HG03457 (cell line): ENCODE results near the gene GSTO1.
"Not testable (repeated sequence)": the region's sequence is repeated elsewhere in the genome, so short reads cannot be mapped to it uniquely, and the experiment has no call there.

Experiments used
- ATAC-seq: cut with Tn5 transposase; IDR thresholded peaks from one replicate; pipeline ENCODE4 v1.9.1; 2021; ENCODE audit warnings: moderate number of reproducible peaks; ENCODE audit not compliant: unreplicated experiment

GSTO1 gene

GRCh38 chr10:104254493-104255310 lies at the start of gene GSTO1:
GSTO1 (plus strand) TSS chr10:104254892; CDS start chr10:104254929, 37 bp downstream.
- ATAC-seq = peak; percentile 51

- ATAC-seq = no peak
Measured at GRCh38 chr10:104208730-104209129, 46.0 kb upstream of the GSTO1 start.

GRCh38 chr10:104209575-104210198 lies 45.0 kb upstream of the GSTO1 start:
- no peak for ATAC-seq

GRCh38 chr10:104216631-104217030 lies 38.1 kb upstream of the GSTO1 start:
- ATAC-seq = no peak

GRCh38 chr10:104218751-104219150 lies 35.9 kb upstream of the GSTO1 start:
- no peak for ATAC-seq

- no peak for ATAC-seq
Measured at GRCh38 chr10:104220522-104220921, 34.2 kb upstream of the GSTO1 start.

- no peak for ATAC-seq
Measured at GRCh38 chr10:104223304-104223703, 31.4 kb upstream of the GSTO1 start.

GRCh38 chr10:104230490-104230889 lies 24.2 kb upstream of the GSTO1 start:
- ATAC-seq = no peak

DNA sequence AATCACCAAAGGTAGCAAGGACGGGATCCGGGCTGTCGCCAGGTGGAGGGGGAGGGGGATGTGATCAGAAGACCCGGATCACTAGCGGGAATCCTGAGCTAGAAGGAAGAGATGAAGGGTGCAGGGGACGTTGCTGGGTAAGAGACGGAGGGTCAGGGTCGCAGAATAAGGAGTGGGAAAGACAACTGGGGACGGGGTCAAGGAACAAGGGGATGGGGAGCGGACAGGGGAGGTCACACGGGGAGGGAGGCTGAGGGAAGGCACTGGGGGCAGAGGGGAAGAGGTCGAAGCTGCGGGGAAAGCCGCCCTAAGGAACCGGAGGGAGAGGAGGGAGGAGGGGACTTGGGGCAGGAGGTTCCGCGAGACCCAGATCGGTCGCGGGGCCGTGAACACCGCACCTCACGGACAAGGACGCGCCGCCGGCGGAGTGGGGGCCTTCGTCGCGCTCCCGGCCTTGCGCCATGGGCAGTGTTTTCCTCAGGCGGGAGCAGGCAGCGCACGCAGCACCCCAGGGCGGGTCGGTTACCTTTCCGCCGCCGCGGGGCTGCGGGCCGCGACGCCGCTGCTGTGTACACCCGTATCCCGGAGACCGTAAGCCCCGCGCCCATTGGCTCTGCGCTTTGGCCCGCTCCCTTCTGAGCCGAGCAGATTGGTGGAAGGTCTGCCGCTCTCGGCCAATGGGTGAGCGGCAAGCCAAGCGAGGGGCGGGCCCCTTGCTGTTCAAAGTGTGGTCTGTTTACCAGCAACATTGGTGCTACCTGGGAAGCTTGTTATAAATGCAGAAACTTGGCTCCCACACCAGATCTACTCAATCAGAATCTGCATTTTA lies 22.7 kb upstream of the GSTO1 start, which contains the start of gene CFAP43:
Gene CFAP43 (minus strand): TSS at position 581 of the 829 bp plus-strand sequence. CDS start 118 bp downstream, at position 463.
- peak; percentile 100 for ATAC-seq

DNA sequence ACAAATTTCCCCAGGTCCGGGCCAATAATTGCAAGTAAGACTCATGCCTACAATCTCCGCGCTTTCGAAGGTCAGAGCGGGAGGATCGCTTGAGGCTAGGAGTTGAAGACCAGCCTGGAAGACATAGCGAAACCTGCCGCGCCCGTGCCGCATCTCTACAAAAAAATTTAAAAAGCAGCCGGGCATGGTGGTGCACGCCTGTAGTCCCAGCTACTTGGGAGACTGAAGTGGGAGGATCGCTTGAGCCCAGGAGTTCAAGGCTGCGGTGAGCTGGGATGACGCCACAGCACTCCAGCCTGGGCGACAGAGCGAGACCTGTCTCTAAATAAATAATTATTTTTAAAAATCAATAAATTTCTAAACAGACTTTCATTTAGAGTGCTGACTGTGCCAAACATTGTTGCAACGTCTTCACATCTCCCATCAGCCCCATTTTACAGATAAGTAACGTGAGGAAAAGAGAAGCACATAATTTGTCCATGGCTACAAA lies 22.0 kb upstream of the GSTO1 start:
- peak; percentile 11 for ATAC-seq

- no peak for ATAC-seq
Measured at GRCh38 chr10:104233817-104234216, 20.9 kb upstream of the GSTO1 start.

DNA sequence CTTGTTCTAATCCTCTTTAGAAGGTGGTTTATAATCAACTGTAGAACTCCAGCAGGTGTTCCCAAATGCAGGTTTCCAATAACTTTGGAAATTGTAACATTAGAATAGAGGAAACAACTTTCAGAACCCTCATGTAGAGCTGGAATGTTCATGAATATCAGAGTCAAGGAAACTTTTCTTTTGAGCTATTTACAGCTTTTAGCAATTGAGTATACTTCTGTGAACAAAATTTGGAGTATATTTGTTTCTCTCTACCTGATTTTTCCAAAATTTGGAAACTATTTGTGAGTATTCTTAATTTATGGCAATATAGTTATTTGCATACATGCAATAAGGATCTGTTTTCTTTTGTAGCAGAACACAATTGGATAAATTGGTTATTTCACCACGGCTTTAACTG lies 19.8 kb upstream of the GSTO1 start:
- no peak for ATAC-seq

DNA sequence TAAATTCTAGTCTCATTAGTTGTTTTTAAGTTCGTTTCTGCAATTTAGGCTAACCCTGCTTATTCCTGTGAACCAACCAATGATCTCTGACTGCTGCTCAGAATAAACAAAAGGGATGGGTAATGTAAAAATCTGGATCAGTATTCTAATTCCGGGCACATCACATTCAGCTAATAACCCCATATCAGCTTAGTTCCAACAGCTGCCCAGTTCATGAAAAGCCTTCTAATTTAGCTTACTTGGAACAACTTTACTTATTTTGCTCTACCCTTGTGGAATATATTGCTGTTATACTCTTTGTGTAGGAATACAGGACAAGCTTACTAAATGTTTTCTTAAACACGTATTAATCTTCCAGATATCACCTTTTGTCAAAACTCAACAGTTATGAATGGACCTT lies 18.9 kb upstream of the GSTO1 start:
- no peak for ATAC-seq

DNA sequence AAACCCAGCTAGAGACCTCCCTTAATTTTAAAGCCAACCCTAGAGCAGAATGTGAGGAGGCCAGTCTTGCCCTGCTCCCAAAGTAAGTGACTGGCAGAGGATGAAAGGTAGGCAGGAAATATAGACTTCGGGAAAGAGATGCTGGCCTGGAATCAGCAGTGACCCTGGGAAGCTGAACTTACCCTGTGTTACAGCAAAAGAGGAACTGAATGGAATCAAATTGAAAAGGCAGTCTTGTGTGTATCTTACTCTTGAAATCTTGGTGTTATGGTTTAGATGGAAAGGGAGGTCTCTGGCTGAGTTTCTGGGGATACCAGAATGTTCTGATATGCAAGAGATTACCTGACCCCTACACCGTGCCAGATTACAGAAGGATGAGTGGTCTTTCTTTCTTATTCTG lies 14.6 kb upstream of the GSTO1 start:
- ATAC-seq = no peak

GRCh38 chr10:104242545-104242944 lies 12.1 kb upstream of the GSTO1 start:
- ATAC-seq = no peak

DNA sequence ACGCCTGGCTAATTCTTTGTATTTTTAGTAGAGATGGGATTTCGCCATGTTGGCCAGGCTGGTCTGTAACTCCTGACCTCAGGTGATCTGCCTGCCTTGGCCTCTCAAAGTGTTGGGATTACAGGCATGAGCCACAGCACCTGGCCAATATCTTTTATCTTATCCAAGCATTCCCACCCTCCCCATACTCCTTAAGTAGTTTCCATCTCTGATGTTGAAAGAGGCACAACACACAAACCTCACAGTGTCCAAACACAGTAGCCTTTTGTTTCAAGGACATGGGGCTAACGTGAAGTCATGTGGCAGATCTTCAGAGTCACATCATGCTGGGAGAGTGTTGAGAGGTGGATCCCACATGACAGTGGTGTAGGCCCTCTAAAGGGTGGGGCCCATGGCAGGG lies 11.7 kb upstream of the GSTO1 start:
- not testable (repeated sequence) for ATAC-seq

GRCh38 chr10:104243512-104243911 lies 11.2 kb upstream of the GSTO1 start:
- no peak for ATAC-seq

GRCh38 chr10:104245066-104245632 lies 9.5 kb upstream of the GSTO1 start:
- no peak for ATAC-seq

DNA sequence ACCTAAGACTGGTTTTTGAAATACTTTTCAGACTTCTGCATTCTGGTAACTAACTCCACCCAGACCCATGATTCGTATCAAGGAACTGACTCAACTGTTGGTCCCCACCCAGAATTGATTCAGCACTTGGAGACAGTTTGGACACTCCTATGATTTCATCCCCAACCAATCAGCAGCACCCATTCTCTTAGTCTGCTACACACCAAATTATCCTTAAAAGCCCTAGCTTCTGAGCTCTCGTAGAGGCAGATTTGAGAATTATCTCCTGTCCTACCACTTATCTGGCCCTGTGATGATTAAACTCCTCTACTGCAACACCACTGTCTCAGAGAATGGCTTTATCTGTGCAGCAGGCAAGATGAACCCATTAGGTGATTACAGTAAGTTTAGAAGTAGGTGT lies 7.7 kb upstream of the GSTO1 start:
- ATAC-seq = no peak

DNA sequence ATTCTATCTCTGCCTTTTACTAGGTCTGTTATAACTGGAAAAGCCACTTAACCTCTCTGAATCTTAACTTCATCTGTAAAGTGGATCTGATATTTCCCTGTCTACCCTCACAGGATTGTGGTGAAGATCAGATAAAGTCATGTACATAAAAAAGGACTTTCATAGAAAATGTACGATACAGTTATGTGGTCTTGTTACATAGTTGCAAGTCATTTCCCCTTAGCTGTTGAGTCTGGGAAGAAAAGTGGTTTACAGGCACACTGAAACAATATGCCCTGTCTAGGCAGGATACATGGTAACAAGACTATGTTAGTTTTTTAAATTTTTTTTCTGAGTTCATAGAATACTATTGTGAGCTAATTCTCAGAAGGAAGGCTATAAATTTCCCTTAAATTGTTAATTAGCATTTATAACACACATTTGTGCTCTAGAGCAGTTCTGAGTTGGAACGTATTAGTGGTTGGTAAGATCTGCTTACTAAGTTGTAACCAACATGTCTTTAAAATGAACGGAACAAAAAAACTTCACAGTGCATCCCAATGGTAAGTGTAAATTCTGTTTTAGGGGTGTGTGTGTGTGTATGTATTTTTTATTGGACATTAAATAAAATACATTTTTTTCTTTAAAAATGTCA lies 7.1 kb upstream of the GSTO1 start:
- no peak for ATAC-seq
